HG03469 (cell line): ENCODE results near the gene VPS13A.
A peak's percentile ranks its signal among the peaks of the same experiment; 100 is the strongest.

Source experiments
- ATAC-seq: cut with Tn5 transposase; IDR thresholded peaks from one replicate; pipeline ENCODE4 v1.9.1; 2021; ENCODE audit warnings: mild to moderate bottlenecking, moderate library complexity, moderate number of reproducible peaks; ENCODE audit not compliant: unreplicated experiment

VPS13A gene

GRCh38 chr9:77454663-77455062, 277.3 kb downstream of the VPS13A start:
- no peak for ATAC-seq

- ATAC-seq: peak; percentile 35
These were observed 278.1 kb downstream of the VPS13A start for GRCh38 chr9:77455312-77455927.

- ATAC-seq: peak; percentile 80
These were observed 279.6 kb downstream of the VPS13A start for GRCh38 chr9:77456829-77457437.

- peak; percentile 77 for ATAC-seq
These were observed 280.7 kb downstream of the VPS13A start for GRCh38 chr9:77457916-77458592.

GRCh38 chr9:77460938-77461337, 283.6 kb downstream of the VPS13A start:
- no peak for ATAC-seq

GRCh38 chr9:77462066-77462465, 284.7 kb downstream of the VPS13A start:
- ATAC-seq: no peak

- no peak for ATAC-seq
These were observed 285.8 kb downstream of the VPS13A start for GRCh38 chr9:77463151-77463550.

GRCh38 chr9:77464661-77465060, 287.3 kb downstream of the VPS13A start:
- ATAC-seq: no peak

GRCh38 chr9:77469515-77470231, 292.3 kb downstream of the VPS13A start:
- no peak for ATAC-seq
